RWPE2 (cell line): ENCODE data around the gene ANKRD65.

Source experiments
- ATAC-seq: fragments of 200-7000 bp; cut with Tn5 transposase; 3 replicates; pipeline ENCODE4 v1.9.1; 2021; ENCODE audit warnings: low read depth
- DNase-seq: peaks from one replicate; pipeline ENCODE4 v3.0.0-alpha.2; 2020; ENCODE audit warnings: low spot score
- H3K27ac ChIP-seq: fragments of 450-650 bp; 2 replicates; pipeline ENCODE4 v1.5.1; 2017; ENCODE audit warnings: mild to moderate bottlenecking; ENCODE audit not compliant: poor library complexity, severe bottlenecking
- H3K27me3 ChIP-seq: fragments of 250-450 bp; sonication (Bioruptor Pico); 2 replicates; pipeline ENCODE4 v1.5.1; 2021; ENCODE audit warnings: mild to moderate bottlenecking, moderate library complexity; ENCODE audit not compliant: insufficient read depth, poor library complexity, severe bottlenecking
- H3K36me3 ChIP-seq: fragments of 250-450 bp; sonication (Bioruptor Pico); 2 replicates; pipeline ENCODE4 v1.5.1; 2020; ENCODE audit warnings: low read depth, mild to moderate bottlenecking, moderate library complexity
- H3K4me1 ChIP-seq: fragments of 250-450 bp; sonication (Bioruptor Pico); 2 replicates; pipeline ENCODE4 v1.5.1; 2021; ENCODE audit warnings: mild to moderate bottlenecking, moderate library complexity; ENCODE audit not compliant: insufficient read depth, poor library complexity, severe bottlenecking
- H3K4me3 ChIP-seq: fragments of 250-450 bp; sonication (Bioruptor Pico); 2 replicates; pipeline ENCODE4 v1.5.1; 2021; ENCODE audit warnings: mild to moderate bottlenecking, moderate library complexity; ENCODE audit not compliant: severe bottlenecking
- H3K9me3 ChIP-seq: fragments of 250-450 bp; sonication (Bioruptor Pico); 2 replicates; pipeline ENCODE4 v1.5.1; 2021; ENCODE audit warnings: mild to moderate bottlenecking, moderate library complexity; ENCODE audit not compliant: severe bottlenecking
- CTCF ChIP-seq: fragments of 450-650 bp; IDR thresholded peaks from one replicate; pipeline ENCODE4 v1.5.1; 2017; ENCODE audit warnings: mild to moderate bottlenecking, moderate library complexity; ENCODE audit not compliant: poor library complexity, severe bottlenecking

ANKRD65 gene

GRCh38 chr1:1393014-1393413 is 28.1 kb downstream of the ANKRD65 start:
- DNase-seq (no peak), ATAC-seq (no peak)
- H3K27ac ChIP-seq, result no peak overlapping the region
- no peak for TF ChIP-seq CTCF
- no peak overlapping the region for H3K4me3 ChIP-seq
- H3K27me3 ChIP-seq, result no peaks in the 10 kb centered on the region
- peaks cover 100% of the 10 kb centered on the region for H3K36me3 ChIP-seq
- no peaks in the 10 kb centered on the region for H3K9me3 ChIP-seq
- no peaks in the 10 kb centered on the region for H3K4me1 ChIP-seq

- H3K36me3 ChIP-seq, result peaks cover 100% of the 10 kb centered on the region
- DNase-seq (no peak), ATAC-seq (no peak)
- no peaks in the 10 kb centered on the region for H3K27me3 ChIP-seq
- H3K27ac ChIP-seq, result no peak overlapping the region
- H3K9me3 ChIP-seq, result no peaks in the 10 kb centered on the region
- TF ChIP-seq CTCF, result no peak
- no peaks in the 10 kb centered on the region for H3K4me1 ChIP-seq
- no peak overlapping the region for H3K4me3 ChIP-seq
These were observed 29.9 kb downstream of the ANKRD65 start for GRCh38 chr1:1391225-1391624.

DNA sequence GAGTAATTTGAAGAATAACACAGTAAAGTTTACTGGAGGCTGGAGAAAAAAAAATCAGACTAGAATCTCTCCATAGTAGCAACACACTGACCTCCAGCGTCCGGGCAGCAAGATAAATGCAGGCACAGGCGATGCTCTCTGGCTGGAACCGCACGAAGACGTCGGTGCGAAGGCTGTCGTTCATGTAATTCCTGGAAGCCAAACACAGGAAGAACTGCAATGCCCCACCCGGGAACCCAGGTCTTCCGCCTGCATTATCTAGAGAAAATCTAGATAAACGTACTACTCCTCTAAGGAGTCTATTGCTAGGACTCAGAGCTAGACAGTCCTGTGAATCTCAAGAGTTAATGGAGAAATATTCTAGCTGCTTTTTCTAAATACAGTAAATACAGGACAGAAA is 30.4 kb downstream of the ANKRD65 start:
- ATAC-seq (no peak), DNase-seq (no peak)
- no peak for TF ChIP-seq CTCF
- Histone ChIP-seq H3K4me3 (no peak overlapping the region), H3K36me3 (peaks cover 100% of the 10 kb centered on the region), H3K9me3 (no peaks in the 10 kb centered on the region), H3K27ac (no peak overlapping the region), H3K27me3 (no peaks in the 10 kb centered on the region), H3K4me1 (no peaks in the 10 kb centered on the region)

DNA sequence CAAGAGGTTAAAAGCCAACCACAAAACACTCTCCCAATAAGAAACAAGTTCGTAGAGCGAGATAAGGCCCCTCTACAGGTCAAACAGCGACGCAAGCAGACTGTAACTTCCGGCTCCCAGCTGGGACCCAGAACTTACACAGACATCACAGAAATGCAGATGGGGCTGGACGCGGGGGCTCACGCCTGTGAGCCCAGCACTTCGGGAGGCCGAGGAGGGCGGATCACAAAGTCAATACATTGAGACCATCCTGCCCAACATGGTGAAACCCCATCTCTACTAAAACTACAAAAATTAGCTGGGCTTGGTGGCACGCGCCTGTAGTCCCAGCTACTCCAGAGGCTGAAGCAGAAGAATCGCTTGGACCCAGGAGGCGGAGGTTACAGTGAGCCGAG is 33.0 kb downstream of the ANKRD65 start:
- Histone ChIP-seq H3K27ac (no peak overlapping the region), H3K4me3 (no peak overlapping the region), H3K36me3 (peaks cover 75% of the 10 kb centered on the region), H3K9me3 (no peaks in the 10 kb centered on the region), H3K4me1 (no peaks in the 10 kb centered on the region), H3K27me3 (no peaks in the 10 kb centered on the region)
- ATAC-seq (no peak), DNase-seq (no peak)
- TF ChIP-seq CTCF, result no peak

DNA sequence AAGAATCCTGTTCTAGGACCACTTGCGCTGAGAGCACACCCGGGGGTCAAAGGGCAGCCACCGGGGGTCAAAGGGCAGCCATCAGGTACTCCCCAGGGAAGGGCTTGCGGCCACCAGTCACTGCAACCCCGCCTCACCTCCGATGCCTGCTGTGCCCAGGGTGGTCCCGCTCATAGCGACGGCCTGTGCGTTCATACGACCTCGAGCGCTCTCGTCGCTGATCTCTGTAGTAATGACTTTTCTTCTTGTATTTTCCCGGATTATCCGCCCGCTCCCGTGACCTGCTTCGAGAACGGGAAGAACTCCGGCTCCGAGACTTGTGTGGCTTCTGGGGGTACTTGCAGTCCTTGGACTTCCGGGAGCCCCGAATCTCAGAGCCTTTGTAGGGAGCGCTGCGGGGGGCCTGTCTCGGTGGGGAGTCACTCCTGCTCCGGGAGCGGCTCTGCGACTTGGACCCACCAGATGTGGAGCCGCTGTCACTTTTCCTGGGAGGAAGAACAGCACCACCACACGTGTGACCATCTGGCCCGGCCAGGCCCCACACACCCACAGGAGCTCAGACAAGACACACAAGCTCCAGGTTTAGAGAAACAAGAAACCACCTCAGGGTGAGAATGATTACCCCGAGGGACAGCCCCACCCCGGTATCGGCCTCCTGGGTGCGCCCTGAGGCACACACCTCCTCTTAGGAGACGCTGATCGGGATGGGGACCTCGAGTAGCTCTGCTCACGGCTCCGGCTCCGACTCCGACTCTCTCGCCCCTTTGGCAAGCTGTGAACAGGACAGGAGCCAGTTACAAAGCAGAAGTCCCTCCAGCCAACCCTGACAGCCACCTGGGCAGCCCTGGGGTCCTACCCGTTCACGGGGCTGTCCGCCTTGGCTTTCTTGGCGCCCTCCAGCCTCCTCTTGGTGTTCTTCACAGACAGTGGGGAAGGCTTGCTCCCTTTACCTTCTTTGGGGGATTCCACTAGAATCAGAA is 33.7 kb downstream of the ANKRD65 start:
- TF ChIP-seq CTCF, result no peak
- no peaks in the 10 kb centered on the region for H3K9me3 ChIP-seq
- H3K27ac ChIP-seq, result no peak overlapping the region
- H3K4me3 ChIP-seq, result no peak overlapping the region
- no peak for ATAC-seq
- peaks cover 68% of the 10 kb centered on the region for H3K36me3 ChIP-seq
- no peaks in the 10 kb centered on the region for H3K27me3 ChIP-seq
- H3K4me1 ChIP-seq, result no peaks in the 10 kb centered on the region
- no peak for DNase-seq
